COLO668 (cell line): ENCODE results near the gene CHAT.

Experiments used
- DNase-seq: peaks from one replicate; lab custom pipeline; 2025; ENCODE audit not compliant: unreplicated experiment; lab: John Stamatoyannopoulos, UW

CHAT gene

GRCh38 chr10:49628599-49628998 is 14.8 kb downstream of the CHAT start:
- DNase-seq = no peak

GRCh38 chr10:49629431-49629881 is 15.6 kb downstream of the CHAT start:
- no peak for DNase-seq

GRCh38 chr10:49631975-49632374 is 18.1 kb downstream of the CHAT start:
- DNase-seq = no peak

GRCh38 chr10:49632406-49633317 is 18.8 kb downstream of the CHAT start:
- DNase-seq = no peak

GRCh38 chr10:49633327-49634068 is 19.7 kb downstream of the CHAT start:
- no peak for DNase-seq

- no peak for DNase-seq
These were observed 20.3 kb downstream of the CHAT start for GRCh38 chr10:49634069-49634660.

GRCh38 chr10:49642311-49642710 is 28.5 kb downstream of the CHAT start:
- DNase-seq = no peak

GRCh38 chr10:49643241-49644034 is 29.6 kb downstream of the CHAT start:
- no peak for DNase-seq

- DNase-seq = no peak
These were observed 30.3 kb downstream of the CHAT start for GRCh38 chr10:49644035-49644646.

- no peak for DNase-seq
These were observed 31.6 kb downstream of the CHAT start for GRCh38 chr10:49645417-49645816.

- peak; percentile 3 for DNase-seq
These were observed 32.3 kb downstream of the CHAT start for GRCh38 chr10:49645871-49646870.

GRCh38 chr10:49647554-49647953 is 33.7 kb downstream of the CHAT start:
- no peak for DNase-seq

- no peak for DNase-seq
These were observed 34.4 kb downstream of the CHAT start for GRCh38 chr10:49647985-49648795.

GRCh38 chr10:49649294-49649693 is 35.5 kb downstream of the CHAT start:
- DNase-seq = no peak

GRCh38 chr10:49649936-49650723 is 36.3 kb downstream of the CHAT start:
- no peak for DNase-seq

GRCh38 chr10:49650724-49651034 is 36.8 kb downstream of the CHAT start:
- DNase-seq = no peak

- DNase-seq = no peak
These were observed 37.4 kb downstream of the CHAT start for GRCh38 chr10:49651039-49651835.
